ENCODE data around the gene KRTCAP2. TPM values are rescaled to one million over a fixed set of nuclear protein-coding genes. Genes with fewer than 3 reads are reported as not detected.
"Not testable (repeated sequence)": the region's sequence is repeated elsewhere in the genome, so short reads cannot be mapped to it uniquely, and the experiment has no call there.

KRTCAP2 gene
- total RNA-seq, 1 experiment from 2014 or later = 156 TPM

DNA sequence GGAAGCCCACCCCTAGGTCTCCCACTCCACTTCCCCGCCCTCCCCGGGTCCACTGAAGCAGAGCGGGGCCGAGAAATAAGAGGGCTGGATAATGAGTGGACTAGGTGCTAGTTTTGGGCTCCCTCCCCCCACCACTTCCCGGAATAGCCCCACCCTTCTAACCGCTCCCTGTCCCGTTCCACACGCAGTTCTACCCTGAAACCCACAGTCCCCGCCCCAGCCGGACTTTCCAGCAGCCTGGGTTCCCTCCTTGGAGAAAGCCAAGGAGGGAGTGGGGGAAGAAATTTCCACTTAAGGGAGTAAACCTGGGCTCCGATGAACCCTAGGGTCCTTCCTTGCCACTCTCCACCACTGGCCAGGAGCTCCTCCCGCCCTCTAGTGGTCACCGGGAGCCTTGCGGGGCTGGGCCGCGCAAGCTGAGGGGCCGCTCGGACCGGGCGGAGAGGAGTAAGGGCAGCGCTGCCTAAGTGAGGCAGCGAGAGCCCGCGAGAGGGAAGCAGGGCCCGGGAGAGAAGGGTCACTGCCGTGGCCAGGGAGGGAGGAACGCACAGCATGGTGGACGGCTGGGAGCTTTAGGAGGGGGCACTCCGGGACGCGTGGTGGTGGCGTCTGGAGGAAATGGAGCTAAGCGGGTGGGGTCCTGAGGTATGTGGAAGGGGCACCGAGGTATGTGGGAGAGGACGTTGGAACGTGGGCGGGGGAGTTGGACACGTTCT lies 20.3 kb upstream of the KRTCAP2 start:
- H3K4me2 ChIP-seq = peak overlapping the region; percentile 95
- peak overlapping the region; percentile 59 for H3K27ac ChIP-seq
- no peaks in the 10 kb centered on the region for H3K36me3 ChIP-seq (ENCODE audit: low read depth)
- peaks cover 14% of the 10 kb centered on the region for H3K4me1 ChIP-seq (replicated peaks; ENCODE audit: insufficient read depth)
- no peaks in the 10 kb centered on the region for H3K79me2 ChIP-seq (ENCODE audit: low read depth)
- H2AFZ ChIP-seq = peak overlapping the region; percentile 77
- no peaks in the 10 kb centered on the region for H4K20me1 ChIP-seq (ENCODE audit: insufficient read depth)
- no peaks in the 10 kb centered on the region for H3K9me2 ChIP-seq (ENCODE audit: insufficient read depth)
- TF ChIP-seq, protein P1, sequence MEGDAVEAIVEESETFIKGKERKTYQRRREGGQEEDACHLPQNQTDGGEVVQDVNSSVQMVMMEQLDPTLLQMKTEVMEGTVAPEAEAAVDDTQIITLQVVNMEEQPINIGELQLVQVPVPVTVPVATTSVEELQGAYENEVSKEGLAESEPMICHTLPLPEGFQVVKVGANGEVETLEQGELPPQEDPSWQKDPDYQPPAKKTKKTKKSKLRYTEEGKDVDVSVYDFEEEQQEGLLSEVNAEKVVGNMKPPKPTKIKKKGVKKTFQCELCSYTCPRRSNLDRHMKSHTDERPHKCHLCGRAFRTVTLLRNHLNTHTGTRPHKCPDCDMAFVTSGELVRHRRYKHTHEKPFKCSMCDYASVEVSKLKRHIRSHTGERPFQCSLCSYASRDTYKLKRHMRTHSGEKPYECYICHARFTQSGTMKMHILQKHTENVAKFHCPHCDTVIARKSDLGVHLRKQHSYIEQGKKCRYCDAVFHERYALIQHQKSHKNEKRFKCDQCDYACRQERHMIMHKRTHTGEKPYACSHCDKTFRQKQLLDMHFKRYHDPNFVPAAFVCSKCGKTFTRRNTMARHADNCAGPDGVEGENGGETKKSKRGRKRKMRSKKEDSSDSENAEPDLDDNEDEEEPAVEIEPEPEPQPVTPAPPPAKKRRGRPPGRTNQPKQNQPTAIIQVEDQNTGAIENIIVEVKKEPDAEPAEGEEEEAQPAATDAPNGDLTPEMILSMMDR (conservative IDR thresholded peaks at IDR 0.05) = peak; percentile 97
- no peak for TF ChIP-seq EZH2 (IDR thresholded peaks at IDR 0.05; ENCODE audit: low read depth)
- BruUV-seq (replicated peaks) = no TSS peak
- no peaks in the 10 kb centered on the region for H3K27me3 ChIP-seq (ENCODE audit: insufficient read depth, low read depth)
- peak overlapping the region; percentile 73 for H3K4me3 ChIP-seq
- peaks cover 16% of the 10 kb centered on the region; the same call in 1 of the 2 replicates for H3F3A ChIP-seq (ENCODE audit: insufficient read depth, low read depth)
- peak; percentile 79 to 96 for DNase-seq
- POLR2A ChIA-PET (ENCODE audit: unreplicated experiment) = interaction anchor here (0.6 to 2.5 kb wide), 13 partner anchors 8 to 873 kb away, joined by 3 to 26 read pairs (median 5); partner anchors contain the start of genes CLK2 and KRTCAP2
- H3K9me3 ChIP-seq (ENCODE audit: insufficient read depth, low read depth) = no peaks in the 10 kb centered on the region
- intact Hi-C loops (cut with micrococcal nuclease; ENCODE audit: unreplicated experiment) = loop anchor here (2.0 to 5.0 kb wide), 3 partner anchors 17 to 129 kb away; partner anchors contain the start of gene RUSC1
- CTCF ChIA-PET = interaction anchor here (0.5 to 2.7 kb wide), 10 partner anchors 9 to 1583 kb away, joined by 3 to 19 read pairs (median 4); partner anchors contain the start of genes KRTCAP2 and TRIM46

DNA sequence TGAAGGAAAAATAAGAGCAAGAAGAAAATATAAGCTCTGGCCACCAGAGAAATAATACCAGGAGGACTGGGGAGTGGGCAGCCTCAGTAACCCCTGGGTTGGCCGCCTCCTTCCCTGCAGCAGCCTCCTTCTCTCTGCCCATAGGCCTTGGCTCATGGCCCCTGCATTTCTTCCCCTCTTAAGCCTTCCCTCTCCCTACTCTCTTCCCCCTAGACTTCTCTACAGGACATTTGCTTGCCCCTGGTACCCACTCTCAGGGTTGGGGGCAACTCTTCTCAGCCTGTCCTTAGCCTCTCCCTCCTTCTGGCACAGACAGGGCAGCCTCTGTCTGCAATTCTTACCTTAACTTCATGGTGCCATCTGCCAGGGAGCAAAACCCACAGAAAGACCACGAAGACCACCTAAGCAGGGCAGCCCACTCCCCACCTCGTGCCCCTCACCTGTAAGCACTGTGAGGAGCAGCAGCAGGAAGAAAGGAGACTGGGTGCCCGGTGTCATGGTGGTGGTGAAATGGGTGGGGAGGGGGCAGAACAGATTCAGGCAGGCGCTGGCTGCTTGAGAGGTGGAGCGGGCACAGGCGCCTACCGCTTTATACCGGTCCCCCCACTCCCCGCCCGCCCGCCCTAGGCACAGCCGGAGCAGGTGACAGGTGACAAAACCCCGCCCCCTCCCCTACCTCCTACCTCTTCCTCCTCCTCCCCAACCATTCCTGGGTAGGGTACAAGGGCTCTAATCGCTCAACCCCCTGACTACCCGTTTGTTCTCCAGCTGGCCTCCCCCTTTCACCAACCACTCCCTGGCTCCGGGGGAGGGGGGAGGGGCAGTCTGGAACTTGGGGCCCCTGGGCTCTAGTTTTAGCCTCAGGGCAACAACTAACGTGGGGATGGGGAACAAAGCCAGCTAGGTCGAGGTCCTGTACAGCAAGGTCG lies 19.5 kb upstream of the KRTCAP2 start:
- H3K36me3 ChIP-seq (ENCODE audit: low read depth) = no peaks in the 10 kb centered on the region
- peak; percentile 51 to 82 for DNase-seq
- H2AFZ ChIP-seq = peak overlapping the region; percentile 77
- H3K9me2 ChIP-seq (ENCODE audit: insufficient read depth) = no peaks in the 10 kb centered on the region
- ChIA-PET POLR2A (ENCODE audit: unreplicated experiment) (interaction anchor here (0.6 to 2.5 kb wide), 8 partner anchors 7 to 953 kb away, joined by 3 to 17 read pairs (median 4); partner anchors contain the start of genes CLK2 and KRTCAP2), CTCF (interaction anchor here (0.5 to 2.7 kb wide), 6 partner anchors 8 to 1583 kb away, joined by 3 to 15 read pairs (median 7); partner anchors contain the start of genes KRTCAP2 and TRIM46)
- H3K9me3 ChIP-seq (ENCODE audit: insufficient read depth, low read depth) = no peaks in the 10 kb centered on the region
- H3K4me3 ChIP-seq = peak overlapping the region; percentile 73
- no peaks in the 10 kb centered on the region for H4K20me1 ChIP-seq (ENCODE audit: insufficient read depth)
- no peaks in the 10 kb centered on the region for H3K27me3 ChIP-seq (ENCODE audit: insufficient read depth, low read depth)
- H3F3A ChIP-seq (ENCODE audit: insufficient read depth, low read depth) = peaks cover 21% of the 10 kb centered on the region; the same call in 1 of the 2 replicates
- TSS peak; percentile 21 for BruUV-seq (replicated peaks)
- TF ChIP-seq, protein P1 (conservative IDR thresholded peaks at IDR 0.05) = no peak
- TF ChIP-seq EZH2 (IDR thresholded peaks at IDR 0.05; ENCODE audit: low read depth) = no peak
- H3K27ac ChIP-seq = peak overlapping the region; percentile 59
- peak overlapping the region; percentile 95 for H3K4me2 ChIP-seq
- no peaks in the 10 kb centered on the region for H3K79me2 ChIP-seq (ENCODE audit: low read depth)
- intact Hi-C loops (cut with micrococcal nuclease; ENCODE audit: unreplicated experiment) = loop anchor here (2.0 to 5.0 kb wide), 3 partner anchors 16 to 130 kb away; partner anchors contain the start of gene RUSC1
- peaks cover 14% of the 10 kb centered on the region for H3K4me1 ChIP-seq (replicated peaks; ENCODE audit: insufficient read depth)

DNA sequence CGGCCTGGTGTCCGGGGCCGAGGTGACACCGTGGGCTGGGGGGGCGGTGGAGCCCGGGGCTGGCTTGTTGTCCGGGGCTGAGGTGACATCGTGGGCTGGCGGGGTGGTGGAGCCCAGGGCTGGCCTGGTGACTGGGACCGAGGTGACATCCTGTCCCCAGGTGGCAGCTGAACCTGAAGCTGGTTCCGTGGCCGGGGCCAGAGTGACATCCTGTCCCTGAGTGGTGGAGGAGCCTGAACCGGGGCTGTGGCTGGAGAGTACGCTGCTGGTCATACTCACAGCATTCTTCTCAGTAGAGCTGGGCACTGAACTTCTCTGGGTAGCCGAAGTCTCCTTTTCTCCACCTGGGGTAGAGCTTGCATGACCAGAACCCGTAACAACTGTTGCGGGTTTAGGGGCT lies 18.8 kb upstream of the KRTCAP2 start:
- CTCF ChIA-PET = no interaction called here
- no peak for TF ChIP-seq EZH2 (IDR thresholded peaks at IDR 0.05; ENCODE audit: low read depth)
- TF ChIP-seq, protein P1 (conservative IDR thresholded peaks at IDR 0.05) = no peak
- no peak for DNase-seq
- Histone ChIP-seq H3K4me1 (replicated peaks; ENCODE audit: insufficient read depth) (peaks cover 16% of the 10 kb centered on the region), H3F3A (ENCODE audit: insufficient read depth, low read depth) (peaks cover 21% of the 10 kb centered on the region; the same call in 1 of the 2 replicates), H3K9me3 (ENCODE audit: insufficient read depth, low read depth) (no peaks in the 10 kb centered on the region), H3K27me3 (ENCODE audit: insufficient read depth, low read depth) (no peaks in the 10 kb centered on the region), H2AFZ (no peak overlapping the region), H3K79me2 (ENCODE audit: low read depth) (no peaks in the 10 kb centered on the region), H3K4me3 (no peak overlapping the region), H3K27ac (no peak overlapping the region), H3K9me2 (ENCODE audit: insufficient read depth) (no peaks in the 10 kb centered on the region), H3K4me2 (peak overlapping the region; percentile 95; the same call in 1 of the 2 replicates), H4K20me1 (ENCODE audit: insufficient read depth) (no peaks in the 10 kb centered on the region), H3K36me3 (ENCODE audit: low read depth) (no peaks in the 10 kb centered on the region)
- BruUV-seq (replicated peaks) = no TSS peak
- POLR2A ChIA-PET (ENCODE audit: unreplicated experiment) = no interaction called here
- intact Hi-C loops (cut with micrococcal nuclease; ENCODE audit: unreplicated experiment) = loop anchor here (2.0 to 5.0 kb wide), 3 partner anchors 15 to 130 kb away; partner anchors contain the start of gene RUSC1

DNA sequence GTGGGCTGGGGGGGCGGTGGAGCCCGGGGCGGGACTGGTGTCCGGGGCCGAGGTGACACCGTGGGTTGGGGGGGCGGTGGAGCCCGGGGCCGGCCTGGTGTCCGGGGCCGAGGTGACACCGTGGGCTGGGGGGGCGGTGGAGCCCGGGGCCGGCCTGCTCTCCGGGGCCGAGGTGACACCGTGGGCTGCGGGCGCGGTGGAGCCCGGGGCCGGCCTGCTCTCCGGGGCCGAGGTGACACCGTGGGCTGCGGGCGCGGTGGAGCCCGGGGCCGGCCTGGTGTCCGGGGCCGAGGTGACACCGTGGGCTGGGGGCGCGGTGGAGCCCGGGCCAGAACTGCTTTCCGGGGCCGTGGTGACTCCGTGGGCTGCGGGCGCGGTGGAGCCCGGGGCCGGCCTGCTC lies 16.8 kb upstream of the KRTCAP2 start:
- Histone ChIP-seq H3K4me1 (replicated peaks; ENCODE audit: insufficient read depth) (peaks cover 22% of the 10 kb centered on the region), H3F3A (ENCODE audit: insufficient read depth, low read depth) (peaks cover 21% of the 10 kb centered on the region; the same call in 1 of the 2 replicates)
- POLR2A ChIA-PET (ENCODE audit: unreplicated experiment); H3K4me2 ChIP-seq; H2AFZ ChIP-seq; H3K4me3 ChIP-seq; H3K79me2 ChIP-seq (ENCODE audit: low read depth); H3K27ac ChIP-seq; H3K36me3 ChIP-seq (ENCODE audit: low read depth); DNase-seq; H3K27me3 ChIP-seq (ENCODE audit: insufficient read depth, low read depth); CTCF ChIA-PET; BruUV-seq (replicated peaks); H3K9me2 ChIP-seq (ENCODE audit: insufficient read depth); H4K20me1 ChIP-seq (ENCODE audit: insufficient read depth); H3K9me3 ChIP-seq (ENCODE audit: insufficient read depth, low read depth): not testable (repeated sequence)
- intact Hi-C loops (cut with micrococcal nuclease; ENCODE audit: unreplicated experiment) = loop anchor here (5.0 kb wide), 2 partner anchors 37 to 132 kb away; partner anchors contain the start of gene RUSC1

All from PC-9 (cell line).